Astrocyte (in vitro differentiated cells and primary cell): ENCODE data around the gene RAB30.

Experiments used
- EZH2 ChIP-seq: IDR thresholded peaks from 2 replicates; pipeline ENCODE4 v1.6.1; 2012; ENCODE audit warnings: mild to moderate bottlenecking, low read length, inconsistent platforms; ENCODE audit not compliant: insufficient read depth
- TF ChIP-seq, protein P1 (sequence below): IDR thresholded peaks from 2 replicates; pipeline ENCODE4 v1.5.1; 2011; ENCODE audit warnings: low read depth, mild to moderate bottlenecking, inconsistent platforms, low read length, moderate library complexity; ENCODE audit not compliant: insufficient read depth

DNA sequence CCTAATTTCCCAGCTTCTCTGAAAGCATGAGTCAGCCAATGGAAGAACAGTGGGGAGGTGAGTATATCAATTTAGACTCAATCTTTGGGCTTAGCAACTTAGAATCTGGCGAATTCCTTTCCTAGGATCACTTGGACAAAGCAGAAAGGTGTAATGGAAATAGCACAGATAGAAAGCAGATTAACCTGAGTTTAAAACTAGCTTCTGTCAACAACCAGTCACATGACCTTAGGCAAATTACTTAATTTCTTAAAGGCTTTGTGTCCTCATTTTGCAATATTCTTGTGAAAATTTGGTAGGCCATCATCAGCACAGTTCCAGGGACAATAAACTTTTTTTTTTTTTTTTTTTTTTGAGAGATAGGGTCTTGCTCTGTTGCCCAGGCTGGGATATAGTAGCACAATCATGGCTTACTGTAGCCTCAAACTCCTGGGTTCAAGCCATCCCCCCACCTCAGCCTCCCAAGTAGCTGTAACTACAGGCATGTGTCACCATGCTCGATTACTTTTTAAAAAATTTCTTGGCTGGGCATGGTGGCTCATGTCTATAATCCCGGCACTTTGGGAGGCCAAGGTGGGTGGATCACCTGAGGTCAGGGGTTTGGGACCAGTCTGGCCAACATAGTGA, 44.4 kb upstream of the RAB30 start:
- TF ChIP-seq, protein P1, sequence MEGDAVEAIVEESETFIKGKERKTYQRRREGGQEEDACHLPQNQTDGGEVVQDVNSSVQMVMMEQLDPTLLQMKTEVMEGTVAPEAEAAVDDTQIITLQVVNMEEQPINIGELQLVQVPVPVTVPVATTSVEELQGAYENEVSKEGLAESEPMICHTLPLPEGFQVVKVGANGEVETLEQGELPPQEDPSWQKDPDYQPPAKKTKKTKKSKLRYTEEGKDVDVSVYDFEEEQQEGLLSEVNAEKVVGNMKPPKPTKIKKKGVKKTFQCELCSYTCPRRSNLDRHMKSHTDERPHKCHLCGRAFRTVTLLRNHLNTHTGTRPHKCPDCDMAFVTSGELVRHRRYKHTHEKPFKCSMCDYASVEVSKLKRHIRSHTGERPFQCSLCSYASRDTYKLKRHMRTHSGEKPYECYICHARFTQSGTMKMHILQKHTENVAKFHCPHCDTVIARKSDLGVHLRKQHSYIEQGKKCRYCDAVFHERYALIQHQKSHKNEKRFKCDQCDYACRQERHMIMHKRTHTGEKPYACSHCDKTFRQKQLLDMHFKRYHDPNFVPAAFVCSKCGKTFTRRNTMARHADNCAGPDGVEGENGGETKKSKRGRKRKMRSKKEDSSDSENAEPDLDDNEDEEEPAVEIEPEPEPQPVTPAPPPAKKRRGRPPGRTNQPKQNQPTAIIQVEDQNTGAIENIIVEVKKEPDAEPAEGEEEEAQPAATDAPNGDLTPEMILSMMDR, result no peak
- TF ChIP-seq EZH2, result no peak
